GM12801 (cell line): ENCODE measurements around the gene ELK3.

ENCODE experiments used
- CTCF ChIP-seq: IDR thresholded peaks from one replicate; pipeline ENCODE4 v1.5.1; 2011; ENCODE audit warnings: control low read depth; ENCODE audit not compliant: insufficient read length; ENCODE audit errors: extremely low read depth

ELK3 gene

GRCh38 chr12:96187956-96188355 is 6.2 kb upstream of the ELK3 start:
- TF ChIP-seq CTCF: no peak

GRCh38 chr12:96189781-96190180 is 4.4 kb upstream of the ELK3 start:
- no peak for TF ChIP-seq CTCF

GRCh38 chr12:96190413-96191108 is 3.6 kb upstream of the ELK3 start:
- no peak for TF ChIP-seq CTCF

- no peak for TF ChIP-seq CTCF
These were observed 1.1 kb upstream of the ELK3 start for GRCh38 chr12:96192926-96193573.

GRCh38 chr12:96194576-96194889 is 358 bp downstream of the ELK3 start:
- no peak for TF ChIP-seq CTCF

- no peak for TF ChIP-seq CTCF
These were observed 1.0 kb downstream of the ELK3 start for GRCh38 chr12:96194971-96195844.

- no peak for TF ChIP-seq CTCF
These were observed 1.8 kb downstream of the ELK3 start for GRCh38 chr12:96195845-96196451.
